Skeletal muscle satellite cell (primary cell): ENCODE data around the gene TRERF1.

Experiments
- H3K27me3 ChIP-seq: 2 replicates; pipeline ENCODE4 v1.7.0; 2013; ENCODE audit warnings: low read length; ENCODE audit not compliant: control insufficient read depth, insufficient read depth
- H3K36me3 ChIP-seq: 2 replicates; pipeline ENCODE4 v1.7.0; 2013; ENCODE audit warnings: mild to moderate bottlenecking, control low read depth, low read length; ENCODE audit not compliant: insufficient read depth
- H3K4me1 ChIP-seq: 2 replicates; pipeline ENCODE4 v1.7.0; 2013; ENCODE audit warnings: low read length; ENCODE audit not compliant: control insufficient read depth, insufficient read depth
- H3K4me2 ChIP-seq: 2 replicates; pipeline ENCODE4 v1.7.0; 2013; ENCODE audit warnings: mild to moderate bottlenecking, low read length
- H3K4me3 ChIP-seq: 2 replicates; pipeline ENCODE4 v1.7.0; 2013; ENCODE audit warnings: low read length
- H3K9ac ChIP-seq: 2 replicates; pipeline ENCODE4 v1.7.0; 2013; ENCODE audit warnings: mild to moderate bottlenecking, low read depth, low read length, moderate library complexity
- H3K9me3 ChIP-seq: replicated peaks from 2 replicates; pipeline ENCODE4 v1.7.0; 2013; ENCODE audit warnings: mild to moderate bottlenecking, control low read depth, low read length

The TRERF1 gene

DNA sequence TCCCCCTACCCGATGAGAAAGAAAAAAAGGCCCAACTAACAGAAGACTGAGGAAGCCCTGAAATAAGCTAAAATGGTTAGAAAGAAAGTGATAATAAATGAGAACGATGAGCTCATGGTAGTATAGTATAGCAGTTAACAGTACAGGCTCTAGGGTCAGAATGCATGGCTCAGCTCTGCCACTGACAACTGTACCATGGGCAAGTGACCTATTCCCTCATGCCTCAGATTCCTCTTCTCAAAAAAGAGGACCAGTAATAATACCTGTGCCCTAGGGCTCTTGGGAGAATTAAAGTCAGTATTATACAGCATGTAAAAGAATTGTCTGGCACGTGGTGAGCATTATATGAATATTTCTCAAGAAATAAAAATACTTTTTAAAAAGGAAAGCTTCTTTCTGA, 19.8 kb downstream of the TRERF1 start:
- Histone ChIP-seq H3K36me3 (no peaks in the 10 kb centered on the region), H3K4me1 (peaks cover 8% of the 10 kb centered on the region)

DNA sequence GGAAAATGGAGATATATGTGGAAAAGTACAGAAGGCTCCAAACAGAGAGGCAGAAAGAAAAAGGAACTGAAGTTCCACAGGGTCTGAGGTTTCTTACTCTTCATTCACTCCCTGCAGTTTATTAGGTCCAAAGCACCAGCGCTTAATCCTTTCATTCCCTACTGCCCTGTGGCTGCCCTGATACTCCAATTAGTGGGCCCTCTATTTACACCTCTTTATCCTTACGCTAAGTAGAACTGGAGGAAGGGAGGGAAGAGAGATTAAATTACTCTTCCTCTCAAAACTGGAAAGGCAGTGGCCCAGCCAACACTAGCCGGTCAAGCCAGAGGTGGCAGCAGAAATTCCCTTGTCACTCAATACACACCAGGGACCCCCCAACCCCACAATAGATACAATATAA, 20.4 kb downstream of the TRERF1 start:
- H3K9me3 ChIP-seq = peaks cover 7% of the 10 kb centered on the region
- H3K4me1 ChIP-seq = peaks cover 8% of the 10 kb centered on the region
- H3K27me3 ChIP-seq = no peaks in the 10 kb centered on the region

More for the DNA sequence above, 19.8 kb downstream of the TRERF1 start:
- Histone ChIP-seq H3K9ac (no peak overlapping the region), H3K27me3 (no peaks in the 10 kb centered on the region), H3K4me2 (no peak overlapping the region), H3K4me3 (no peak overlapping the region), H3K9me3 (peaks cover 7% of the 10 kb centered on the region)

DNA sequence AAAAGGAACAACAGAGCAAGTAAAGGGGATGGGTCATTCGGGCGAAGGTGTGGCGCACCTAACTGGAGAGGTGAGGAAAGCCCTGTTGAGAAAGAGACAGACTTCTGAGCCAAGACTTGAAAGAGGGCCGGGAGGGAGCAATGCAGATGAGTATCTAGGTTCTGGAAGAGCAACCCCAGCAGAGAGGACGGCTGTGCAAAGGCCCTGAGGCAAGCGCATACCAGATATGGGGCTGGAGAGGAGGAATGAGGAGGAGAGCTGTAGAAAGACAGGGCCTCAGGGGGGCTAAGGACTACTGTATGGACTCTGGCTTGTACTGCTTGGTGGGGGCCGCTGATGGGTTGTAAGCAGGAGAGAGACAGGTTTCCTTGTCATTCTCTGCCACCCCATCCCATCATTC, 21.9 kb downstream of the TRERF1 start:
- no peak overlapping the region for H3K4me2 ChIP-seq
- no peaks in the 10 kb centered on the region for H3K27me3 ChIP-seq
- peaks cover 8% of the 10 kb centered on the region for H3K4me1 ChIP-seq
- no peak overlapping the region for H3K4me3 ChIP-seq
- no peak overlapping the region for H3K9ac ChIP-seq
- no peaks in the 10 kb centered on the region for H3K36me3 ChIP-seq
- peaks cover 7% of the 10 kb centered on the region for H3K9me3 ChIP-seq

More for the DNA sequence above, 20.4 kb downstream of the TRERF1 start:
- no peak overlapping the region for H3K4me3 ChIP-seq
- H3K36me3 ChIP-seq = no peaks in the 10 kb centered on the region
- H3K9ac ChIP-seq = no peak overlapping the region
- H3K4me2 ChIP-seq = no peak overlapping the region

DNA sequence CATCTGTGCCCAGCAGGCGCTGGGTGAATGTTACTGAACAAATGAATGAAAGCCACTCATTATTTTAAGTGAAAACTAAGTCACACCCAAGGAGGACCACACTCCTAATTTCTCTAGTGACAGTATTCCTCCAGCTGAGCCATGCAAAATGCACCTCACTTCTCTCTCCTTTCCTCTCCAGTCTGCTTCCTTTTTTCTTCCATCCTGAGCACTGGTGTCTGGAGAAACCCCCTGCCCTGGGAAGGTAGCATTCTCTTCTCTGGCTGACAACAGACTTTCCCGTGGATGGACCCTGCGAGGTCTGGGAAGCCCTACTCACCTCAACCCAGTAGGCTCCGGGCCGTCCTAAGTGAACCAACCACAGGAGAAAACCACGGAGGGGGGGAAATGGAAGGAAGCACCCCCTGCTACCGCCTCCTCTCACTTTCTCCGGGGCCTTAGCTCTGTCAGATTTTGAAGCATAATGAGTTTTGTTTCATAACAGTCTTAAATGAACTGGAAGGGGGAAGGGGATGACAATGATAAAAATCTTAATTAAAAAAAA, 22.6 kb downstream of the TRERF1 start:
- H3K36me3 ChIP-seq = no peaks in the 10 kb centered on the region
- no peak overlapping the region for H3K4me2 ChIP-seq
- no peaks in the 10 kb centered on the region for H3K27me3 ChIP-seq
- no peak overlapping the region for H3K9ac ChIP-seq
- H3K4me1 ChIP-seq = peaks cover 8% of the 10 kb centered on the region
- H3K4me3 ChIP-seq = no peak overlapping the region
- peaks cover 4% of the 10 kb centered on the region for H3K9me3 ChIP-seq

DNA sequence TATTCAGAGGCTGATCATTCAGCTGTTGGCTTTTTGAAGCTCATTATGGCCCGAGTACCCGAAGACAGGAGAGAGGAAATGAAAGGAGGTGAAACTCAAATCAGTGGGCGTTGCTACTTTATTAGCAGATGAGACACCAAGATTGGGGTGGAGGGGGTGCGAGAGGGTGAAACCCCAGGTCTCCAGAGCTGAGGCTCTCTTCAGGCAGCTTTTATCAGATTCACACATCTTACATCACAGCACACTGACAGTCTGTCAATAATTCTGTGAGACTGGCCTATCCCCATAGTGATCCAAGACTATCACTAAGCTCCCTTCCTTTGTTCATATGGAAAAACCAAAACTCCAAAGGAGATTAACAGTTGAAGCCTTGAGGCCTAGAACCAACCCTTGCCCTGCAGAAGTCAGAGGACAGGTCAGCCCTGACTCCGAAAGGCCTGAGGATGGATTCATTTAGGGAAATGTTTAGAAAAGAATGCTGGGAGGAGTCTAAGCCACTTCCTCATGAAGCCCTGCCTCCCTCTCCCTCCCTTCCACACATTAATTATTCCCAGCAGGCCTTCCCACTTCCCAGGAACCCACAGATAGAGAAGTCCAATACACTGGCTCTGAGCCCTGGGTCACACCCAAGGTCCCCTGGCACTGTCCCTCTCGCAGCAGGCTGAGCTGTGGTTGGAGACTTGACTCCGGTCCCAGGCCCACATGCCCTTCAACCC, 23.2 kb downstream of the TRERF1 start:
- Histone ChIP-seq H3K9me3 (no peaks in the 10 kb centered on the region), H3K36me3 (no peaks in the 10 kb centered on the region), H3K27me3 (no peaks in the 10 kb centered on the region), H3K9ac (no peak overlapping the region), H3K4me2 (no peak overlapping the region), H3K4me1 (peaks cover 8% of the 10 kb centered on the region), H3K4me3 (no peak overlapping the region)

DNA sequence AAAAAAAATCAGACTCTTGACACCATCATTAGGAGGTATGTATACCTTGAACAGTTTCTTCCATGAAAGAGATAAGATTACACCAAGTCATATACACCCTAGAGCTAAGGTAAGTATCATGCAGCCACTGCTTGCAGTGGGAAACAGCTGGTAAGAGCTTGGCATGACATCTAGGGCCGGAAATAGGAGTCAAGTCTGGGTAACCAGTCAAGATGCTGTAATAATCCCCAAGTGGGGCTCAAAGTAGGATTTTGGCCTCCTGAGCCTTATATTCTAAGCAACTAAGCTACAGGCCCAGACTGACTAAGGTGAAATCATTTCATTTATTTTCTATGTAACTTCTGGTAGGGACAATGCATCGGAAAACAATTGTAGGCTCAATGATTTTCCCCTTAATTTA, 23.9 kb downstream of the TRERF1 start:
- H3K27me3 ChIP-seq = no peaks in the 10 kb centered on the region
- peaks cover 8% of the 10 kb centered on the region for H3K4me1 ChIP-seq
- H3K4me2 ChIP-seq = no peak overlapping the region
- H3K4me3 ChIP-seq = no peak overlapping the region
- H3K9me3 ChIP-seq = no peaks in the 10 kb centered on the region
- H3K36me3 ChIP-seq = no peaks in the 10 kb centered on the region
- no peak overlapping the region for H3K9ac ChIP-seq

DNA sequence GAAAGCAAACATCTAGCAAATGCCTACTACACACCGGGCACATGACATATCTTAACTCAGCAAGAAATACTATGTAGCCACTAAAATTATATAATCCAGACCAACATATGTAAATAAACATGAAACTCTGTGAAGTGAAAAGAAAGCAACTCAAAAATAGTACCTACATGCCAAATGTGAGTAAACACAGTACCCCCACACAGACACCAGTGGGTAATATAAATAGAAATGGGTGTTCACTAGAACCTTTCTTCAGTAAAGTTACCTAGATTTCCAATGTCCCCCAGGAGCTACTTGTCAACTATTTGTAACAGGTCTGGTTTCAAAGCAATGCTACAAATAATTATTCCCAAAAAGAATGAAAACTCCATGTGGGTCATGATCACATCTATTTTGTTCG, 25.5 kb downstream of the TRERF1 start:
- H3K9me3 ChIP-seq = no peaks in the 10 kb centered on the region
- no peaks in the 10 kb centered on the region for H3K27me3 ChIP-seq
- no peak overlapping the region for H3K9ac ChIP-seq
- H3K4me1 ChIP-seq = peaks cover 8% of the 10 kb centered on the region
- H3K36me3 ChIP-seq = no peaks in the 10 kb centered on the region
- no peak overlapping the region for H3K4me3 ChIP-seq
- H3K4me2 ChIP-seq = no peak overlapping the region

DNA sequence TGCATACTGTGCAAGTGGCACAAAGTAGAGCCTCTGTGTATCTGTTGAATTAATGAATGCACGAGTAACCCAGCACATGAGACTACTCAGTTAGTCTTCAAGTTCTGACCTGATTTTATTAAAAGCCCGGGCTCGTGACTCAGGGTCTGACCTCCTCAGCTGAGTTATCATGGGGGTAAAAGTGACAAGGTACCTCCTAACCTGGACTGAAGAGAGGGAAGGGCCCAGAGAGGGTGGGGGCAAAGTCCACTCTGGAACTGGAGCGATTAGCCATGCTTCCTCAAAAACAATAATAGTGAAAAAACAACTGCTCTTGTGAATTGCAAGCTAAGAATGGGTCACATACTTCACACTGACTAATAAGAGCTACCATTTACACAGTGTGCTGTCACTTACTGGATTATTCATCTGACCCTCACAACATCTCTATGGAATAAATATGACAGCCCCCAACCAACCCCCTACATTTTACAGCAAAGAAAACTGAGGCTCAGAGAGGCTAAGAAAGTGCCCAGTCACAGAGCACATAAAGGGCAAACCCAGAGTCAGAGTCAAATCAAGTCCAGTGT, 26.7 kb downstream of the TRERF1 start:
- Histone ChIP-seq H3K4me2 (no peak overlapping the region), H3K9ac (no peak overlapping the region), H3K36me3 (no peaks in the 10 kb centered on the region), H3K9me3 (no peaks in the 10 kb centered on the region), H3K27me3 (no peaks in the 10 kb centered on the region), H3K4me3 (no peak overlapping the region), H3K4me1 (peaks cover 8% of the 10 kb centered on the region)

DNA sequence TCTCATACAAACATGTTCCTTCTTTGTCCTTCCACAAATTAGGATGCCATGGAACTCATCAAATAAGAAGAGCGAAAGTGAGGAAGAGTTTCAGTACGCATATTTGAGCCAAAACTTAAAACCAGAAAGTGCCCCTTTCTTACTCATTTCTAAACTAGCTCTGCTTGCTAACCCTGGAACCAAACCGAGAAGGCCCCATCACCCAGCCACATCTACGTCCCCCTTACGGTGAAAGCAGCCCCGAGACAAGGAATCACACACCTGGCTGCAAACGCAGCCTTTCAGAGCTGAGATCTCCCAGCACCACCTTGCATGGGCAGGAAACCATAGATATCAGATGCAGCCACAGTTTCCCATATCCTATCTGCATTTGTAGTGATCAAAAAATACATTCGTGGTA, 28.5 kb downstream of the TRERF1 start:
- Histone ChIP-seq H3K4me3 (no peak overlapping the region), H3K36me3 (no peaks in the 10 kb centered on the region), H3K4me1 (peaks cover 4% of the 10 kb centered on the region), H3K9me3 (no peaks in the 10 kb centered on the region), H3K9ac (no peak overlapping the region), H3K4me2 (no peak overlapping the region), H3K27me3 (no peaks in the 10 kb centered on the region)

DNA sequence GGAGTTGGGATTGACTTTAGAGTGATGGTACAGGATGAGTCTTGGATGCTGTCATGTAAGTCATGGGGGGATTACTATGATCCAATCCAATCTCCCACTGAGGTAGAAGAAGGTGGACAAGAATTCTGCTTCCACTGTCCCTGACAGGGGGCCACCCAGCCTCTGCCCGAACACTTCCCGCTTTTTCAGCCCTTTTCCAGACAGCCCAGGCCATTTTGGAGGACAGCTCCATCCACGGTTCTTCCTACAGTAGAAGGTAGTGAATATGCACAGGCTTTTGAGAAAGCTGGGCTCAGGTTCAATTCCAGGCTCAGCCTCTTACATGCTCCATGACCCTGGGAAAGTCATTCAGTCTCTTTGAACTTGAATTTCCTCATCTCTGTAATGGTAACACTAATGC, 31.0 kb downstream of the TRERF1 start:
- H3K4me3 ChIP-seq = no peak overlapping the region
- no peak overlapping the region for H3K4me2 ChIP-seq
- no peaks in the 10 kb centered on the region for H3K4me1 ChIP-seq

DNA sequence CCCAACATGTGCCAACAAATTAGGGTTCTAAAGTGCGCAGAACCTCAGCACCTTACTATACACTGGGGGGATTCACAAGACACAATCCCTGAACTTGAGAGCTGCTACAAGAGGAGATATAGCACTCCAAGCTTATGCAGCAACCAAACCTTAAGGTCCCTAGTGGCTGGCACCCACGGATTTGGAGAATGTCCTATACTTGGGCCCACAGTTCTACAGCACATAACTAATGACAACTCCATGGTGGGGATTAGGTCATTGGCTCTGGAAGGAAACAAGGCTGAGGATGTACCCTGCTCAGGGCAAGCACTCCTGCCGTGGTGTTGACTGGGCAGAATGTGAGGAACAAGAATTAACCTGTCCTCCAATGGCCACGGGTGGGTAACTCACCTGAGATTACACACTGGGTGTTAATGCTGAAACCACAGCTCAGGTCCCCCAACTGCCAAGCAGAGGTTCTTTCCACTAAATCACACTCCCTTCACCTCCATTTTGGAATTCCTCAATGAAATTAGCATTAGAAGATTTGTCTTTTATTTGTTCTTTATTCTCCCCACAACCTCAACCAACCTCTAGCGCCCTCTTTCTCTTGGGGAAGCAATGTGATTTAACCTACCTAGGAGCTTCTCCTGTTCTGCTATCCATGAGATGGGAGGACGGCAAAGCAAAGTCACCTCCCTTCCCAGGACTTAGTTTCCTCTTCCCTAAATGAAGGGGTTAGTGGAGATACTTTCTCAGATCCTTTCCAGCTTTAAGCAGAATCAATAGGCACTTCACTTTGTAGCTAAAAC, 32.0 kb downstream of the TRERF1 start:
- no peak overlapping the region for H3K4me2 ChIP-seq
- no peaks in the 10 kb centered on the region for H3K36me3 ChIP-seq
- no peaks in the 10 kb centered on the region for H3K4me1 ChIP-seq
- no peaks in the 10 kb centered on the region for H3K27me3 ChIP-seq
- H3K4me3 ChIP-seq = no peak overlapping the region
- no peak overlapping the region for H3K9ac ChIP-seq
- no peaks in the 10 kb centered on the region for H3K9me3 ChIP-seq

More for the DNA sequence above, 31.0 kb downstream of the TRERF1 start:
- Histone ChIP-seq H3K9me3 (no peaks in the 10 kb centered on the region), H3K9ac (no peak overlapping the region), H3K36me3 (no peaks in the 10 kb centered on the region), H3K27me3 (no peaks in the 10 kb centered on the region)
